ENCODE data around the gene DDX39A. TPM values are rescaled to one million over a fixed set of nuclear protein-coding genes. Genes with fewer than 3 reads are reported as not detected.
"Not testable (repeated sequence)": the region's sequence is repeated elsewhere in the genome, so short reads cannot be mapped to it uniquely, and the experiment has no call there.

DDX39A gene
- total and polyA plus RNA-seq, 2 donors (not counting 1 experiment from before 2014, with no cell fraction given), result 178 to 393 TPM

GRCh38 chr19:14375055-14375581 is 44.0 kb downstream of the DDX39A start:
- peak; percentile 72 for ATAC-seq (ENCODE audit: low read depth)
- 0% methylated on average over 6 of the region's 12 CpGs for WGBS (ENCODE audit: insufficient coverage)
- DNase-seq, result peak; percentile 98
- H3K4me1 ChIP-seq (ENCODE audit: control insufficient read depth in 2 of 2, insufficient read depth in 2 of 2, low read length in 2 of 2), result peaks cover 76 to 93% of the 10 kb centered on the region in 2 donors
- ChIA-PET CTCF (interaction anchor here (1.6 to 2.2 kb wide), 5 partner anchors 11 to 97 kb away, joined by 4 to 13 read pairs (median 8); no protein-coding TSS in a partner anchor), POLR2A (interaction anchor here (0.6 to 4.2 kb wide), 15 partner anchors 9 to 1725 kb away, joined by 3 to 16 read pairs (median 6); partner anchors contain the start of gene ASF1B)
- peak overlapping the region; percentile 80 for H3K4me2 ChIP-seq (replicated peaks; ENCODE audit: low read depth, low read length, poor library complexity, severe bottlenecking)
- no peaks in the 10 kb centered on the region for H3K36me3 ChIP-seq (replicated peaks in 1 of 2; ENCODE audit: control extremely low read depth in 1 of 2, control insufficient read depth in 1 of 2, extremely low read depth in 1 of 2, insufficient read depth in 2 of 2, low read length in 1 of 2)
- H4K20me1 ChIP-seq (ENCODE audit: control insufficient read depth, insufficient read depth, low read length, poor library complexity, severe bottlenecking), result no peaks in the 10 kb centered on the region
- Mint-ChIP-seq H3K27me3 (no peaks in the 10 kb centered on the region), H3K4me1 (peaks cover 62% of the 10 kb centered on the region), H3K9me3 (ENCODE audit: insufficient read depth) (no peaks in the 10 kb centered on the region), H3K4me3 (peak overlapping the region; percentile 75), H3K27ac (peak overlapping the region; percentile 99)
- TF ChIP-seq CTCF (IDR thresholded peaks at IDR 0.05) (no peak), EZH2 (IDR thresholded peaks at IDR 0.05; ENCODE audit: borderline replicate concordance, insufficient read depth, low read depth, low read length, poor library complexity, severe bottlenecking) (no peak)
- peak overlapping the region; percentile 67 for H3K9ac ChIP-seq (ENCODE audit: low read length)
- no peaks in the 10 kb centered on the region for H3K9me3 ChIP-seq (ENCODE audit: control extremely low read depth in 1 of 3, control insufficient read depth in 2 of 3, insufficient read depth in 1 of 3, low read length in 2 of 3)
- H3K79me2 ChIP-seq (ENCODE audit: control insufficient read depth, insufficient read depth, low read length), result peaks cover 20% of the 10 kb centered on the region
- H2AFZ ChIP-seq (ENCODE audit: insufficient read depth, low read depth, low read length, poor library complexity, severe bottlenecking), result peak overlapping the region; percentile 2
- H3K27ac ChIP-seq (ENCODE audit: low read length in 2 of 2), result peak overlapping the region; percentile 100
- peak overlapping the region in 3 of 5 experiments; percentile 5 to 38 (median 6) for H3K4me3 ChIP-seq (ENCODE audit: control extremely low read depth in 1 of 5, extremely low read depth in 1 of 5, insufficient read depth in 1 of 5, low read depth in 2 of 5, low read length in 4 of 5)
- intact Hi-C loops (cut with micrococcal nuclease), result loop anchor here (1.0 kb wide), 1 partner anchor 9 kb away; no protein-coding TSS in a partner anchor
- no peaks in the 10 kb centered on the region for H3K27me3 ChIP-seq (replicated peaks in 1 of 4; ENCODE audit: control extremely low read depth in 1 of 4, control insufficient read depth in 3 of 4, insufficient read depth in 4 of 4, low read length in 3 of 4)

GRCh38 chr19:14374313-14374712 is 44.8 kb downstream of the DDX39A start:
- H3K4me1 Mint-ChIP-seq, result peaks cover 64% of the 10 kb centered on the region

DNA sequence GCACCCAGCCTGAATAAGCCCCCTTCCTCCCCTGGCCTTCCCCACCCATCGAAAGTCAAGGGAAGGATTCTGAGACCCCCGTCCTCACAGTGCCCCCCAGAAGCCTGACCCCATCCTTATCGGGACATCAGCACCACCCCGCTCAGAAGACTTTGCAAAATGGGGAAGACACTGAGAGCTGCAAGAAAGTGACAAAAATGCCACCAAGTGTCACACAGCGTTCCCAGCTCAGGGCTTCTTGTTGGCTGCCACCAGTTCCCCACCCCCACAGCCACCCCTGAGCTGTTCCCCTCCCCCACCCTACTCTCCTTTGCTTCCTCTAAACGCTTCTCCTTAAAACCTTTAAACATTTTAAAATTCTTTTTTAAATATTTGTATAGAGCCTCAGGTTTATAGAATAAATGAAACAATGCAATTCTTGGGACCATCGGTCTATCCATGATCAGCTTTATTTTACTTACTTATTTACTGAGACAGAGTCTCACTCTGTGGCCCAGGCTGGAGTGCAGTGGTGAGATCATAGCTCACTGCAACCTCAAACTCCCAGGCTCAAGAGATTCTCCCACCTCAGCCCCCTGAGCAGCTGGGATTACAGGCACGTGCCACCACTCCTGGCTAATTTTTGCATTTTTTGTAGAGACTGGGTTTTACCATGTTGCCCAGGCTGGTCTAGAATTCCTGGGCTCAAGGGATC is 46.6 kb downstream of the DDX39A start:
- H3K27ac ChIP-seq (ENCODE audit: low read length in 2 of 2), result peak overlapping the region; percentile 100
- WGBS (ENCODE audit: insufficient coverage), result 58% methylated on average over 2 of the region's 8 CpGs
- H3K9ac ChIP-seq (ENCODE audit: low read length), result not testable (repeated sequence)

More at GRCh38 chr19:14374313-14374712, 44.8 kb downstream of the DDX39A start:
- H3K27me3 Mint-ChIP-seq; H2AFZ ChIP-seq (ENCODE audit: insufficient read depth, low read depth, low read length, poor library complexity, severe bottlenecking); H3K27me3 ChIP-seq (replicated peaks in 1 of 4; ENCODE audit: control extremely low read depth in 1 of 4, control insufficient read depth in 3 of 4, insufficient read depth in 4 of 4, low read length in 3 of 4); H3K36me3 ChIP-seq (replicated peaks in 1 of 2; ENCODE audit: control extremely low read depth in 1 of 2, control insufficient read depth in 1 of 2, extremely low read depth in 1 of 2, insufficient read depth in 2 of 2, low read length in 1 of 2); H3K9me3 ChIP-seq (ENCODE audit: control extremely low read depth in 1 of 3, control insufficient read depth in 2 of 3, insufficient read depth in 1 of 3, low read length in 2 of 3); ATAC-seq (ENCODE audit: low read depth); H4K20me1 ChIP-seq (ENCODE audit: control insufficient read depth, insufficient read depth, low read length, poor library complexity, severe bottlenecking); intact Hi-C loops (cut with micrococcal nuclease); DNase-seq; H3K9me3 Mint-ChIP-seq (ENCODE audit: insufficient read depth): not testable (repeated sequence)
- Histone ChIP-seq H3K4me3 (ENCODE audit: control extremely low read depth in 1 of 5, extremely low read depth in 1 of 5, insufficient read depth in 1 of 5, low read depth in 2 of 5, low read length in 4 of 5) (peak overlapping the region in 1 of 5 experiments; percentile 38), H3K4me2 (replicated peaks; ENCODE audit: low read depth, low read length, poor library complexity, severe bottlenecking) (peak overlapping the region; percentile 61), H3K9ac (ENCODE audit: low read length) (peak overlapping the region; percentile 67), H3K4me1 (ENCODE audit: control insufficient read depth in 2 of 2, insufficient read depth in 2 of 2, low read length in 2 of 2) (peaks cover 76 to 93% of the 10 kb centered on the region in 2 donors), H3K79me2 (ENCODE audit: control insufficient read depth, insufficient read depth, low read length) (peaks cover 21% of the 10 kb centered on the region), H3K27ac (ENCODE audit: low read length in 2 of 2) (peak overlapping the region; percentile 100)
- WGBS (ENCODE audit: insufficient coverage), result 91% methylated on average over 4 of the region's 9 CpGs
- Mint-ChIP-seq H3K4me3 (peak overlapping the region; percentile 75), H3K27ac (peak overlapping the region; percentile 99)
- ChIA-PET CTCF (interaction anchor here (1.6 to 2.2 kb wide), 4 partner anchors 10 to 98 kb away, joined by 4 to 13 read pairs (median 7); no protein-coding TSS in a partner anchor), POLR2A (interaction anchor here (0.6 to 4.2 kb wide), 5 partner anchors 8 to 18 kb away, joined by 6 to 16 read pairs (median 10); no protein-coding TSS in a partner anchor)

More for the DNA sequence above, 46.6 kb downstream of the DDX39A start:
- Mint-ChIP-seq H3K4me1 (peaks cover 62% of the 10 kb centered on the region), H3K27ac (peak overlapping the region; percentile 93), H3K4me3 (peak overlapping the region; percentile 52)
- H2AFZ ChIP-seq (ENCODE audit: insufficient read depth, low read depth, low read length, poor library complexity, severe bottlenecking); H3K9me3 Mint-ChIP-seq (ENCODE audit: insufficient read depth); H3K27me3 Mint-ChIP-seq; ATAC-seq (ENCODE audit: low read depth); H3K27me3 ChIP-seq (replicated peaks in 1 of 4; ENCODE audit: control extremely low read depth in 1 of 4, control insufficient read depth in 3 of 4, insufficient read depth in 4 of 4, low read length in 3 of 4); H3K4me3 ChIP-seq (ENCODE audit: control extremely low read depth in 1 of 5, extremely low read depth in 1 of 5, insufficient read depth in 1 of 5, low read depth in 2 of 5, low read length in 4 of 5); intact Hi-C loops (cut with micrococcal nuclease); H4K20me1 ChIP-seq (ENCODE audit: control insufficient read depth, insufficient read depth, low read length, poor library complexity, severe bottlenecking); H3K36me3 ChIP-seq (replicated peaks in 1 of 2; ENCODE audit: control extremely low read depth in 1 of 2, control insufficient read depth in 1 of 2, extremely low read depth in 1 of 2, insufficient read depth in 2 of 2, low read length in 1 of 2); H3K9me3 ChIP-seq (ENCODE audit: control extremely low read depth in 1 of 3, control insufficient read depth in 2 of 3, insufficient read depth in 1 of 3, low read length in 2 of 3): not testable (repeated sequence)
- Histone ChIP-seq H3K4me1 (ENCODE audit: control insufficient read depth in 2 of 2, insufficient read depth in 2 of 2, low read length in 2 of 2) (peaks cover 84 to 95% of the 10 kb centered on the region in 2 donors), H3K4me2 (replicated peaks; ENCODE audit: low read depth, low read length, poor library complexity, severe bottlenecking) (peak overlapping the region; percentile 42), H3K79me2 (ENCODE audit: control insufficient read depth, insufficient read depth, low read length) (peaks cover 19% of the 10 kb centered on the region)
- DNase-seq, result peak; percentile 64
- ChIA-PET CTCF (interaction anchor here (0.7 to 1.4 kb wide), 4 partner anchors 9 to 24 kb away, joined by 3 to 5 read pairs (median 4); partner anchors contain the start of gene ADGRE5), POLR2A (interaction anchor here (1.6 kb wide), 1 partner anchor 9 kb away, joined by 4 read pairs; no protein-coding TSS in a partner anchor)
